COR-L47 (cell line): ENCODE measurements around the gene CEP152.

Experiments
- DNase-seq: peaks from one replicate; lab custom pipeline; 2025; lab: John Stamatoyannopoulos, UW

Gene CEP152

DNA sequence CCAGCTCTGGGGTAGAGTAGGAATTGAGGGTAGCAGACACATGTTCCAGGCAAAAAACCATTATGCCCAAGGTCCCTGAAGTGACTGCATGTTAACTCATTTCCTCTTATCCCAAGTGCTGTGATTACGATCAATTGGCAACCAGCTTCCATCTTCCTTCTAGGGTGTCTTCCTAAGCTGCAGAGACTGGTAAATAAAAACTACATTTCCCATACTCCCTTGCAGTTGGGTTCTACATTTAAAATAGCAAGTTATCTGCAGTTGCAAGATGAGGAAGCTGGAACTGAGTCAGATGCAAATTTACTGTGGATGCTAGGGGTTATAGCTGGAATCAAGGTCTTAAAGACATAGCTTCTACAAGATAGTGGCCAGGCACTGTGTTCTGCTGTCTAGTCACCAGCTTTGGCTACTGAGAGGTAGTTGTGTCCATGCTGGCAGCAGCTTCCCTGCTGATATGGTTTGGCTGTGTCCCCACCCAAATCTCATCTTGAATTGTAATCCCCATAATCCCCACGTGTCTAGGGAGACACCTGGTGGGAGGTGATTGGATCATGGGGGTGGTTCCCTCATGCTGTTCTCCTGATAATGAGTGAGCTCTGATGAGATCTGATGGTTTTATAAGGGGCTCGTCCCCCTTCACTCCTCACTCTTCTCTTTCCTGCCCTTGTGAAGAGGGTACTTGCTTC, 114.1 kb downstream of the CEP152 start:
- no peak for DNase-seq

- DNase-seq, result no peak
Observed at GRCh38 chr15:48695827-48696573, 114.9 kb downstream of the CEP152 start.

DNA sequence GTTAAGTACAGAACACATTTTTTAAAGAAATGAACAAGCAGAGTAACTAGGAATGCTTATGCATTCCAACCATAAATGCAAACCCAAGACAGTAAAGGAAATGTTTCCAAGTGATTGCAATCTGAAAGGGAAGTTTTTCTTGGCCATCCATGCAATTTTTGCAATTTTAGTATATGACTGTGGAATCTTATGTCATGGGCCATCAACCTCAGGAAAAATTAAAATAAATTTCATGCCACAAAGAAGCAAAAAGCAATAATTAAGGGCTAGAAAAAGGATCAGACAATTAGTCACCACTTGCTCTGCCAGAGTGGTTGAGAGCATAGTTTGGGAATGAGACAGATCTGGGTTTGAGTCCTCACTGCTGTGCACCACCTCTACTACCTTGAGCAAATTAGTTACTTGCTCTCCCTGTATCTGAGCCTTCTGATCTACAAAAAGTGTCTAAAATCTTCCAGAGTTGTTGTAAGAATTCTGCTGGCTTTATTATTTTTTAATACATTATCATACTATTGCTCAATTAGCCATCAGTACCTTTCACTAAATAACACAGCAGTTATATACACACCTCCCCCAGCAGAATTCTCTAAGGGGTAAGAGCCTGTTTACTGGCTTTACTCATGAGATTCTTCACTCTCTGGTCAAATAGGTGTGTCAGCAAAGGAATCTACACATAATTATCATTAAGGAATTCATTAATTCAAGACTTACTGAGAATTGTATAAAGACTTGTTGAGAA, 115.6 kb downstream of the CEP152 start:
- DNase-seq, result no peak

GRCh38 chr15:48693484-48693883, 117.4 kb downstream of the CEP152 start:
- no peak for DNase-seq

DNA sequence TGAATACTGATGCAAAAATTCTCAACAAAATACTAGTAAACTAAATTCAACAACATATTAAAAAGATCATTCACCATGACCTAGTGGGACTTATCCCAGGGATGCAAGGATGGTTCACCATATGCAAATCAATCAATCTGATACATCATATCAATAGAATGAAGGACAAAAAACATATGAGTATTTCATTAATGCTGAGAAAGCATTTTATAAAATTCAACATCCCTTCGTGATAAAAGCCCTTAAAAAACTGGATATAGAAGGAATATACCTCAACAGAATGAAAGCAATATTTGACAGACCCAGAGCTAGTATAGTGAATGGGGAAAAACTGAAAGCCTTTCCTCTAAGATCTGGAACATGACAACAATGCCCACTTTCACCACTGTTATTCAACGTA, 122.4 kb downstream of the CEP152 start:
- DNase-seq, result no peak
